MCF 10A (cell line): ENCODE measurements around the gene SIAH3. TPM values are rescaled to one million over a fixed set of nuclear protein-coding genes. Genes with fewer than 3 reads are reported as not detected.
A peak's percentile ranks its signal among the peaks of the same experiment; 100 is the strongest.

Experiments used
- BruUV-seq: library from RNA; stranded (reverse); fragments of 400-500 nt; replicated peaks from 2 replicates; lab custom pipeline; 2021; lab: Mats Ljungman, UMichigan
- CTCF ChIA-PET: fragments of 300-600 bp; sonication (Branson Sonifier 250); formaldehyde crosslinking; extraction: SDS; loops from one replicate; lab custom pipeline; 2021; ENCODE audit warnings: antibody characterized with exemption, inconsistent platforms; lab: Yijun Ruan, JAX
- POLR2A ChIA-PET: fragments of 300-600, 350-650 bp; sonication (Branson Sonifier 250); formaldehyde crosslinking; extraction: SDS; loops from one replicate; lab custom pipeline; 2020; ENCODE audit warnings: antibody characterized with exemption, inconsistent platforms; lab: Yijun Ruan, JAX
- DNase-seq: peaks from one replicate; pipeline ENCODE4 v3.0.0-alpha.2; 2018; ENCODE audit not compliant: unreplicated experiment
- H3K27ac Mint-ChIP-seq: one replicate; pipeline ENCODE4 v1.8.0; 2022; ENCODE audit warnings: mild to moderate bottlenecking, low read depth, mixed read lengths; ENCODE audit not compliant: unreplicated experiment
- H3K27me3 Mint-ChIP-seq: one replicate; pipeline ENCODE4 v1.8.0; 2022; ENCODE audit warnings: mixed read lengths; ENCODE audit not compliant: insufficient read depth, unreplicated experiment
- H3K36me3 Mint-ChIP-seq: one replicate; pipeline ENCODE4 v1.8.0; 2022; ENCODE audit warnings: mild to moderate bottlenecking, moderate library complexity, mixed read lengths; ENCODE audit not compliant: insufficient read depth, unreplicated experiment
- H3K4me1 Mint-ChIP-seq: one replicate; pipeline ENCODE4 v1.8.0; 2022; ENCODE audit warnings: mixed read lengths; ENCODE audit not compliant: insufficient read depth, unreplicated experiment
- H3K4me3 Mint-ChIP-seq: one replicate; pipeline ENCODE4 v1.8.0; 2022; ENCODE audit warnings: mild to moderate bottlenecking, moderate library complexity, mixed read lengths; ENCODE audit not compliant: unreplicated experiment
- H3K9me3 Mint-ChIP-seq: one replicate; pipeline ENCODE4 v1.8.0; 2022; ENCODE audit warnings: mixed read lengths; ENCODE audit not compliant: unreplicated experiment
- intact Hi-C: fragments of 100-400 bp; cut with micrococcal nuclease; formaldehyde crosslinking; loops from 2 replicates; pipeline ENCODE4 v1.14.1; 2022
- total RNA-seq: library from RNA; stranded (reverse); gene quantifications from 2 replicates; pipeline ENCODE4 v1.2.3, GENCODE V29; 2022
- TF ChIP-seq, protein P1 (sequence below): fragments of 200-600 bp; IDR thresholded peaks from one replicate; pipeline ENCODE4 v1.8.0; 2022; ENCODE audit warnings: antibody characterized with exemption, mild to moderate bottlenecking; ENCODE audit not compliant: unreplicated experiment

Gene SIAH3
- total RNA-seq, 1 experiment from 2014 or later = not detected

DNA sequence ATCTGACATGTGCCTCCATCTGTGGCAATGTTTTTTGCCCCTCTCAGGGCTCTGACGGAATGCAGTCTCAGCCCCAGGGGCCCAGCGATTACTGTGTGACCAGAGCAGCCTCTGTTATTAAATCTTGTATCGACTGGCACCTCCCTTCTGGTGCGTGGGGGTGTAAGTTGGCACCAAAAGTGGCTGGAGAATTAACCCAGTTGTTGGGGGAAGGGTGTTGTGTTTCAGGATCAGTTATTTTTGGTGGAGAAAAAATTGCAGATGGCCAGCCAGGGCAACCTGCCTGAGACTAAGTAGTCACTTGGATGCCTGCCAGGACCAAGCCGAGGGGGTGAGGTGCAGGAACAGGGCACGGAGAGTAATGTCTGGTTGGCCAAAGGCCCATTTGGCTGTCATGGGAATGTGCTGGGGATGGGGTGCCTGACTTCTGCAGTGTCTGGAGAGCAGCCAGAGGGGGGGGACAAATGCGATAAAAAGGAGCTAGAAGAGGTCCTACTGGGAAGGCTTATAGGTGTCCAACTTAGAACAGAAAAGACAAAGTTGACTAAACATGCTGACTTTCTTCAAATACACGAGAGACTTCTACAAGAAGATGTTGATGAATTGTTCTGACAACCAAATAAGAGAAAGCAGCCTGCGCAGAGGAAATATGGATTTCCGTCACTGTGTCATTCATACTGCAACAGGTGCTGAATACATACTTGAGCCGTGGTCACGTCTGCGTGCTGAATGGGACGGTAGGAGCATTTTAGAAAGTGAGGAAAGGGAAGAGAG lies 69.8 kb downstream of the SIAH3 start:
- peaks cover under 1% of the 10 kb centered on the region for H3K27me3 Mint-ChIP-seq
- intact Hi-C loops = no loop called here
- peak overlapping the region; percentile 15 for H3K4me3 Mint-ChIP-seq
- peak; percentile 89 for DNase-seq
- H3K27ac Mint-ChIP-seq = no peak overlapping the region
- H3K36me3 Mint-ChIP-seq = no peaks in the 10 kb centered on the region
- peaks cover 20% of the 10 kb centered on the region for H3K4me1 Mint-ChIP-seq
- ChIA-PET POLR2A (no interaction called here), CTCF (no interaction called here)
- no peaks in the 10 kb centered on the region for H3K9me3 Mint-ChIP-seq
- TF ChIP-seq, protein P1, sequence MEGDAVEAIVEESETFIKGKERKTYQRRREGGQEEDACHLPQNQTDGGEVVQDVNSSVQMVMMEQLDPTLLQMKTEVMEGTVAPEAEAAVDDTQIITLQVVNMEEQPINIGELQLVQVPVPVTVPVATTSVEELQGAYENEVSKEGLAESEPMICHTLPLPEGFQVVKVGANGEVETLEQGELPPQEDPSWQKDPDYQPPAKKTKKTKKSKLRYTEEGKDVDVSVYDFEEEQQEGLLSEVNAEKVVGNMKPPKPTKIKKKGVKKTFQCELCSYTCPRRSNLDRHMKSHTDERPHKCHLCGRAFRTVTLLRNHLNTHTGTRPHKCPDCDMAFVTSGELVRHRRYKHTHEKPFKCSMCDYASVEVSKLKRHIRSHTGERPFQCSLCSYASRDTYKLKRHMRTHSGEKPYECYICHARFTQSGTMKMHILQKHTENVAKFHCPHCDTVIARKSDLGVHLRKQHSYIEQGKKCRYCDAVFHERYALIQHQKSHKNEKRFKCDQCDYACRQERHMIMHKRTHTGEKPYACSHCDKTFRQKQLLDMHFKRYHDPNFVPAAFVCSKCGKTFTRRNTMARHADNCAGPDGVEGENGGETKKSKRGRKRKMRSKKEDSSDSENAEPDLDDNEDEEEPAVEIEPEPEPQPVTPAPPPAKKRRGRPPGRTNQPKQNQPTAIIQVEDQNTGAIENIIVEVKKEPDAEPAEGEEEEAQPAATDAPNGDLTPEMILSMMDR = no peak
- BruUV-seq = no TSS peak

DNA sequence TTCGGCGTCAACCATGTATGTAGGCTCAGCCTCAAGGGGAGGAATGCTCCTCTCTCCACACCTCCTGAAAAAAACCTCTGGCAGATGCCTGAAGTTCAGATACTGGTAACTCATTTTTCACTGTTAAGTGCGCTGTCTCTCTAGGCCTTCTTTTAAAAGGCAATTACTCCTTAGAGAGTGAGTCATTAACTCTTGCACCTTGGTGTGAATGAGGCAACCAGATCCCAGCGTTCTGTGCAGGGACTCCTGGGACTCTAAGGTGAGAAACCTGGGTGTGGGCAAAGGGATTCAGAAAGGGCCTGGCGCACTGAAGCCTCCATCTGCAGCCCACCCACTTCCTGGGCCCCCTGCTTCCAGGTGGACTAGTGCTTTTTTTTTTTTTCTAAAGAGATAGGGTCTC lies 71.7 kb downstream of the SIAH3 start:
- no peaks in the 10 kb centered on the region for H3K27me3 Mint-ChIP-seq
- no peaks in the 10 kb centered on the region for H3K36me3 Mint-ChIP-seq
- no peak overlapping the region for H3K27ac Mint-ChIP-seq
- H3K9me3 Mint-ChIP-seq = no peaks in the 10 kb centered on the region
- TF ChIP-seq, protein P1 = no peak
- DNase-seq = peak; percentile 41
- no peak overlapping the region for H3K4me3 Mint-ChIP-seq
- peaks cover 16% of the 10 kb centered on the region for H3K4me1 Mint-ChIP-seq
- CTCF ChIA-PET = interaction anchor here (0.7 kb wide), 1 partner anchor 154 kb away, joined by 3 read pairs; no protein-coding TSS in a partner anchor
- intact Hi-C loops = no loop called here
- POLR2A ChIA-PET = no interaction called here
- no TSS peak for BruUV-seq

DNA sequence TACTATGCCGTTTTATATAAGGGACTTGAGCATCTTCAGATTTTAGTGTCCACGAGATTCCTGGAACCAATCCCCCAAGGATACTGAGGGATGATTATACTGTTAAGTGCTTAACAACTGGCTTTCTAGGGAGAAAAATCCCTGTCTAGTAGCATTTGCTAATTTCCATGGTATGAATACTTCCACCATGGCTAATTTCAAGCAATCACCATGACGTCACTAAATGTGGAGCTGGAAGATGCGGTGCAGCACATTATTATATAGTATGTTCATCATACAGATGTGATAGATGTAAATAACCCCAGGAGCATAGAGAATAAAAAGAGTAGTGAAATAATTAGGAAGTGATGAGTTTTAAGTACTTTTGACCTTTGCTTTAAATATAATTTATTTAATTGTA lies 72.7 kb downstream of the SIAH3 start:
- no peaks in the 10 kb centered on the region for H3K27me3 Mint-ChIP-seq
- BruUV-seq = no TSS peak
- intact Hi-C loops = no loop called here
- H3K36me3 Mint-ChIP-seq = no peaks in the 10 kb centered on the region
- POLR2A ChIA-PET = no interaction called here
- H3K4me3 Mint-ChIP-seq = no peak overlapping the region
- H3K27ac Mint-ChIP-seq = no peak overlapping the region
- no peak for DNase-seq
- TF ChIP-seq, protein P1 = no peak
- CTCF ChIA-PET = no interaction called here
- peaks cover 14% of the 10 kb centered on the region for H3K4me1 Mint-ChIP-seq
- H3K9me3 Mint-ChIP-seq = no peaks in the 10 kb centered on the region

DNA sequence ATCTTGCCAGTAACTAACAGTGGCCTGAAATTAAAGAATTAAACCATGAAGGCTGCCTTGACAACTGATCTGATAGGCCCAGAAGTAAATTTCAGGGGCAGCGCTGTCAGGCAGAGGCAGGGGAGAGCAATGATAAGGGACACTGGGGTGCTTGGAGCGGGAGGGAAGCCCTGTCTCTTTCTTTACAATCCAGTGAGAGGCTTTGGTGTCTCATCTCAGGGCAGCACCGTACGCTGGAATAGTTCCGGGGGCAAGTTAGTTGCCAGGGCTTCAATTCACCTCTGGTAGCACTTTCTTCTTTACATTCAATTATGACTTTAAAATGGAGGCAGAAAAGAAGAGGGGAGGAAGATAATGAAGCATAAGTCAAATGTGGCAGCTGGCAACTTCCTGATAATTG lies 74.8 kb downstream of the SIAH3 start:
- Mint-ChIP-seq H3K9me3 (no peaks in the 10 kb centered on the region), H3K4me1 (peaks cover 8% of the 10 kb centered on the region), H3K36me3 (no peaks in the 10 kb centered on the region), H3K4me3 (no peak overlapping the region), H3K27me3 (no peaks in the 10 kb centered on the region), H3K27ac (no peak overlapping the region)
- TF ChIP-seq, protein P1 = no peak
- intact Hi-C loops = no loop called here
- no peak for DNase-seq
- CTCF ChIA-PET = no interaction called here
- POLR2A ChIA-PET = no interaction called here
- BruUV-seq = no TSS peak
